H1 (cell line): ENCODE results near the gene KIAA1328. TPM values are rescaled to one million over a fixed set of nuclear protein-coding genes. Genes with fewer than 3 reads are reported as not detected.

Source experiments
- CREB1 ChIP-seq: IDR thresholded peaks from 2 replicates; pipeline ENCODE4 v1.6.1; 2012; ENCODE audit warnings: inconsistent platforms
- polyA plus RNA-seq, 7 experiments: library from polyadenylated mRNA; depleted of rRNA in 3 of 7; stranded (reverse) in 5 of 7; unstranded in 2 of 7; fragments of >200 nt in 5 of 7; fragments of 200-250 nt in 2 of 7; gene quantifications; 1 replicate in 5 of 7; 2 replicates in 1 of 7; 4 replicates in 1 of 7; pipeline versions ENCODE4 v1.2.1 to v1.2.3, GENCODE V29; 2011 to 2013; ENCODE audit warnings: missing spikeins in 2 of 7, mixed read lengths in 2 of 7
- total RNA-seq: library from RNA; stranded (reverse); fragmentation: NEBNext Ultra II Directional; extraction: Animal tissue kit (Norgen Biotek cat#: 25700); gene quantifications from 2 replicates; pipeline ENCODE4 v1.2.1, GENCODE V29; 2021

Gene KIAA1328
- total and polyA plus RNA-seq, 2 of the 8 experiments (the other 6 are each of a cell fraction or from before 2014, with no cell fraction given): 2.6 to 5.7 TPM

- TF ChIP-seq CREB1: peak; percentile 94
Measured at GRCh38 chr18:36828630-36829361, at the start of gene KIAA1328, which contains the start of gene TPGS2 (continued).
